Effector memory CD4-positive, alpha-beta T cell (primary cell): ENCODE results near the gene ERC2.

Experiments used
- DNase-seq, 3 donors: peaks; one replicate each; pipeline ENCODE4 v3.0.0-alpha.2; 2020
- H3K27ac ChIP-seq: 2 replicates; pipeline ENCODE4 v1.7.0; 2013; ENCODE audit warnings: mild to moderate bottlenecking, low read length, moderate library complexity; ENCODE audit not compliant: insufficient read depth, poor library complexity, severe bottlenecking
- H3K27me3 ChIP-seq: replicated peaks from 2 replicates; pipeline ENCODE4 v1.7.0; 2013; ENCODE audit warnings: mild to moderate bottlenecking, low read length; ENCODE audit not compliant: insufficient read depth, control insufficient read depth, poor library complexity, severe bottlenecking
- H3K36me3 ChIP-seq: 2 replicates; pipeline ENCODE4 v1.7.0; 2013; ENCODE audit warnings: mild to moderate bottlenecking, low read length, moderate library complexity; ENCODE audit not compliant: control insufficient read depth, insufficient read depth
- H3K4me1 ChIP-seq: 2 replicates; pipeline ENCODE4 v1.7.0; 2013; ENCODE audit warnings: low read length, mild to moderate bottlenecking; ENCODE audit not compliant: control insufficient read depth, insufficient read depth, poor library complexity, severe bottlenecking
- H3K4me3 ChIP-seq: 2 replicates; pipeline ENCODE4 v1.7.0; 2013; ENCODE audit warnings: low read length, low read depth, mild to moderate bottlenecking; ENCODE audit not compliant: insufficient read depth, poor library complexity, severe bottlenecking
- H3K9me3 ChIP-seq: 2 replicates; pipeline ENCODE4 v1.7.0; 2013; ENCODE audit warnings: mild to moderate bottlenecking, low read length, moderate library complexity; ENCODE audit not compliant: control insufficient read depth

ERC2 gene

DNA sequence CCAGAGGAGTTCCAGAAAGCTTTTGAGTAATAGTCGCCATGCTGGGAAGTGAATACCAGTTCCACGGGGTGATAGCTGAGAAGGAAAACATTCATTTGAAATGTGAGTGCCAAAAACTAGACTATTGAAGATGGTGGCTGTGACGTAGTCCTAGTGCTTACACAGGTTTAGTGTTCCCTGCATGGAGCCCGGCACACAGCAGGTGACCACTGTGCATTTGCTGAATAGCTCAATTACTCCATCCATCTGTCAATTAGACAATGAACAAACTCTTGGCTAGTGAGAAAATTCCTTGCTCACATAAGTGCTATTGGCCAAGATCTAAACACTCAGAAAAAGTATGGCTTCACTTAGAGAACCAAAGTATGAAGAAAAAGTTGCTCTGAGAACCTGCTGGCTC lies 533.0 kb downstream of the ERC2 start:
- Histone ChIP-seq H3K4me3 (no peak overlapping the region), H3K9me3 (no peaks in the 10 kb centered on the region), H3K36me3 (no peaks in the 10 kb centered on the region), H3K27me3 (no peaks in the 10 kb centered on the region), H3K4me1 (no peaks in the 10 kb centered on the region), H3K27ac (no peak overlapping the region)
- no peak for DNase-seq

- no peak overlapping the region for H3K27ac ChIP-seq
- no peaks in the 10 kb centered on the region for H3K9me3 ChIP-seq
- H3K4me3 ChIP-seq = no peak overlapping the region
- no peak for DNase-seq
- no peaks in the 10 kb centered on the region for H3K4me1 ChIP-seq
- H3K36me3 ChIP-seq = no peaks in the 10 kb centered on the region
- H3K27me3 ChIP-seq = no peaks in the 10 kb centered on the region
These were observed 533.5 kb downstream of the ERC2 start for GRCh38 chr3:55934771-55935170.

GRCh38 chr3:55929154-55929869 lies 539.0 kb downstream of the ERC2 start:
- no peaks in the 10 kb centered on the region for H3K27me3 ChIP-seq
- no peaks in the 10 kb centered on the region for H3K9me3 ChIP-seq
- DNase-seq = no peak
- no peak overlapping the region for H3K27ac ChIP-seq
- H3K36me3 ChIP-seq = no peaks in the 10 kb centered on the region
- no peak overlapping the region for H3K4me3 ChIP-seq
- no peaks in the 10 kb centered on the region for H3K4me1 ChIP-seq

DNA sequence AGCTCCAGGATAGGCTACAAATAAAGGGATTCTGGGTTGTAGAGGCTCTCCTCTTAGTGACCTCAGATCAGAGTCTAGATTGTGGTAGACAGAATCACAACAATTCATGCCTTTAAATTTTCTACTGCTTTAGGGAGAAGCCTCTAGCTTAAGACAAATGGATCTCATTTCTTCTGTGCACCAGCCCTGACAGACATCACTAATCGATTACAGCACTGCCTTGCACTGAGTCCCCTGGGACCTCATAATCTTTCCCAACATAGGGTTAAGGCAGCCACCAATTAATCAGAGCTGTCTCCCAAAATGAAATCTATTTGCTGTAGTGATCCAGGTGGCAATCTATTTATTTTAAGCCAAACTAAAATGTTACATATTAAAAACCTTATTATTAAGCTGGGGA lies 544.6 kb downstream of the ERC2 start:
- H3K4me1 ChIP-seq = no peaks in the 10 kb centered on the region
- H3K36me3 ChIP-seq = no peaks in the 10 kb centered on the region
- H3K9me3 ChIP-seq = no peaks in the 10 kb centered on the region
- H3K4me3 ChIP-seq = no peak overlapping the region
- DNase-seq = no peak
- no peaks in the 10 kb centered on the region for H3K27me3 ChIP-seq
- H3K27ac ChIP-seq = no peak overlapping the region

- no peak overlapping the region for H3K4me3 ChIP-seq
- H3K4me1 ChIP-seq = no peaks in the 10 kb centered on the region
- H3K9me3 ChIP-seq = no peaks in the 10 kb centered on the region
- H3K27ac ChIP-seq = no peak overlapping the region
- DNase-seq = no peak
- no peaks in the 10 kb centered on the region for H3K27me3 ChIP-seq
- H3K36me3 ChIP-seq = no peaks in the 10 kb centered on the region
These were observed 545.1 kb downstream of the ERC2 start for GRCh38 chr3:55923207-55923606.

DNA sequence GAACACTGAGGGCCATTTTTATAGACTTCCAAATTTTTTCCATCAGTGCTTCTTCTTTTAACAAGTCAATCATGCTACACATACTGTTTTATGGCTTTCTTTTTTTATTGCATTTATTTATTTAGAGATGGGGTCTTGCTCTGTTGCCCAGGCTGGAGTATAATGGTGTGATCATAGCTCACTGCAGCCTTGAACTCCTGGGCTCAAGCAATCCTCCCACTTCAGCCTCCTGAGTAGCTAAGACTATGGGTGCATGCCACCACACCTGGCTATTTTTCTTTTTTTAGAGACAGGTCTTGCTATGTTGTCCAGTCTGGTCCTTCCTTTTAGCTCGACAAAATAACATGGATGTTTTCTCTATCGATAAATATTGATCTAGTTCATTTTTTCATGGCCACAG lies 555.4 kb downstream of the ERC2 start:
- Histone ChIP-seq H3K4me3 (no peak overlapping the region), H3K9me3 (no peaks in the 10 kb centered on the region), H3K27me3 (no peaks in the 10 kb centered on the region), H3K36me3 (no peaks in the 10 kb centered on the region), H3K4me1 (no peaks in the 10 kb centered on the region), H3K27ac (no peak overlapping the region)
- DNase-seq = no peak

- H3K27me3 ChIP-seq = no peaks in the 10 kb centered on the region
- no peaks in the 10 kb centered on the region for H3K36me3 ChIP-seq
- DNase-seq = no peak
- no peaks in the 10 kb centered on the region for H3K4me1 ChIP-seq
- no peak overlapping the region for H3K27ac ChIP-seq
- no peaks in the 10 kb centered on the region for H3K9me3 ChIP-seq
- H3K4me3 ChIP-seq = no peak overlapping the region
These were observed 557.0 kb downstream of the ERC2 start for GRCh38 chr3:55911266-55911665.

DNA sequence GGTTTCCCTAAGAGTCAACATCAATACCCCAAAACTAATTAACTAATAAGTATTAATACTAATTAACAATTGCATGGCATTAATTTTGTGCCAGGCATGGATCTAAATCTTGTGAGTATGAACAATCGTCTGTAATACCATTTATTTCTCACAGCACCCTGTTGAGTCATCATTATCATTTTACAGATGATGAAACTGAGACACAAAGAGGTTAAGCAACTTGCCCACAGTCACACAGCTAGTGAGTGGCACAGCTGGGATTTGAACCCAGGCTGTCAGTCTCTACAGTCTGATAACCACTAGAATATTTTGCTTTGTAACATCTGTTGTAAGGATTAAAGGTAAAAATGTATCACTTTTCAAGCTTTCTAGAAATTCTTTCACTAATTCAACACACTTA lies 557.7 kb downstream of the ERC2 start:
- Histone ChIP-seq H3K4me3 (no peak overlapping the region), H3K9me3 (no peaks in the 10 kb centered on the region), H3K27me3 (no peaks in the 10 kb centered on the region), H3K27ac (no peak overlapping the region), H3K4me1 (no peaks in the 10 kb centered on the region), H3K36me3 (no peaks in the 10 kb centered on the region)
- no peak for DNase-seq

- Histone ChIP-seq H3K9me3 (no peaks in the 10 kb centered on the region), H3K36me3 (no peaks in the 10 kb centered on the region), H3K4me1 (no peaks in the 10 kb centered on the region), H3K27ac (no peak overlapping the region), H3K4me3 (no peak overlapping the region), H3K27me3 (no peaks in the 10 kb centered on the region)
- no peak for DNase-seq
These were observed 558.9 kb downstream of the ERC2 start for GRCh38 chr3:55909373-55909772.

GRCh38 chr3:55907616-55908015 lies 560.7 kb downstream of the ERC2 start:
- no peaks in the 10 kb centered on the region for H3K4me1 ChIP-seq
- DNase-seq = no peak
- no peaks in the 10 kb centered on the region for H3K9me3 ChIP-seq
- H3K36me3 ChIP-seq = no peaks in the 10 kb centered on the region
- no peak overlapping the region for H3K27ac ChIP-seq
- H3K4me3 ChIP-seq = no peak overlapping the region
- H3K27me3 ChIP-seq = no peaks in the 10 kb centered on the region
